Gastroesophageal sphincter (tissue), 3 donors: ENCODE data around the gene ATG2A.

Source experiments
- POLR2A ChIP-seq, 2 donors: fragments of 450-650 bp; IDR thresholded peaks; one replicate each; pipeline ENCODE4 v1.6.1; 2017; ENCODE audit warnings: antibody characterized with exemption in 2 of 2, mild to moderate bottlenecking in 2 of 2, moderate library complexity in 1 of 2
- POLR2AphosphoS5 ChIP-seq: sonication (generic); formaldehyde crosslinking; IDR thresholded peaks from one replicate; pipeline ENCODE4 v1.6.1; 2017; ENCODE audit warnings: antibody characterized with exemption
- TF ChIP-seq, protein P1 (sequence below), 4 experiments: fragments of 200-600 bp in 2 of 4; fragments of 450-650 bp in 2 of 4; sonication (generic) in 1 of 4; IDR thresholded peaks; one replicate each; pipeline ENCODE4 v1.5.1; 2017 to 2019; ENCODE audit warnings: antibody characterized with exemption in 4 of 4, mild to moderate bottlenecking in 2 of 4, moderate library complexity in 2 of 4

DNA sequence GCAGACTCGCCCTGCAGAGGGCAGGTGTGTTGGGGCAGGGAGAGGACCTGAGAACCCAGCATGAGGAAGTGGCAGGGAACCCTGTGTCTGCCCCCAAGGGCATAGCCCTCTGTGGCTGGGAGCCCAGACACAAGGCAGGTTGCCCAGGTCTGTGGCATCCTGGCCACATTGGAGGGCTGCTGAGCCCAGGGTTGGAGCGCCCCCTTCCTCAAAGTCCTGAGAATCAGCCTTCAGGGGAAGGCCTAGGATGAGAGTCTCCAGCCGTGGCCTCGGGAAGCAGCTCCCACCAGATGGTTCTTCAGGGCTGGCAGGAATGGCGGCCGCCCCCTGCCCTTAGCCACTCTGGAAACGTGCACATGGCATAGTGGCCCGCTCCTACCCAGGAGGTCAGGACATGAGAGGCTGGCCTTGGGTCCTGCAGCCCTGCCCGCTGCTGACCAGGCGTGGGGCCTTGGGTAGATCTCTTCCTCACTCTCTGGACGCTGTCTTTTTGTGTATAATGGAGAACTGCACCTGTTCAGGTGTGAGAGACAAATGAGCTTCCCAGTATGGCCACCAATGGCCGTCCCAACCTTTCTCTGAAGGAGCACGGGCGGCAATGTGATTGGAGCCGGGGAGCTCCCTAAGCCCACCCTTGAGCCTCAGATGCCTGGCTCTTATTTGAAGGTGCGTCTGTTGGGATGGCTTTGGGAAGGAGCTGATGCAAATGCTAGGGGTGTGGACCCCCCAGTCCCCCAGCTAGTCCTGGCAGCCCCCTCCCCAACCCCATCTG, 68.0 kb downstream of the ATG2A start:
- TF ChIP-seq, protein P1, sequence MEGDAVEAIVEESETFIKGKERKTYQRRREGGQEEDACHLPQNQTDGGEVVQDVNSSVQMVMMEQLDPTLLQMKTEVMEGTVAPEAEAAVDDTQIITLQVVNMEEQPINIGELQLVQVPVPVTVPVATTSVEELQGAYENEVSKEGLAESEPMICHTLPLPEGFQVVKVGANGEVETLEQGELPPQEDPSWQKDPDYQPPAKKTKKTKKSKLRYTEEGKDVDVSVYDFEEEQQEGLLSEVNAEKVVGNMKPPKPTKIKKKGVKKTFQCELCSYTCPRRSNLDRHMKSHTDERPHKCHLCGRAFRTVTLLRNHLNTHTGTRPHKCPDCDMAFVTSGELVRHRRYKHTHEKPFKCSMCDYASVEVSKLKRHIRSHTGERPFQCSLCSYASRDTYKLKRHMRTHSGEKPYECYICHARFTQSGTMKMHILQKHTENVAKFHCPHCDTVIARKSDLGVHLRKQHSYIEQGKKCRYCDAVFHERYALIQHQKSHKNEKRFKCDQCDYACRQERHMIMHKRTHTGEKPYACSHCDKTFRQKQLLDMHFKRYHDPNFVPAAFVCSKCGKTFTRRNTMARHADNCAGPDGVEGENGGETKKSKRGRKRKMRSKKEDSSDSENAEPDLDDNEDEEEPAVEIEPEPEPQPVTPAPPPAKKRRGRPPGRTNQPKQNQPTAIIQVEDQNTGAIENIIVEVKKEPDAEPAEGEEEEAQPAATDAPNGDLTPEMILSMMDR (IDR thresholded peaks at IDR 0.05) = no peak
- TF ChIP-seq POLR2AphosphoS5 (no peak), POLR2A (IDR thresholded peaks at IDR 0.05) (no peak)
